Stimulated activated CD4-positive, alpha-beta T cell treated with anti-CD3 and anti-CD28 coated beads, Interleukin-1b, Interleukin-23, amount 100 ng/mL, for 24 hours (primary cell): Measurements from ENCODE around the gene EPB41L4A.
"Not testable (repeated sequence)": the region's sequence is repeated elsewhere in the genome, so short reads cannot be mapped to it uniquely, and the experiment has no call there.

Experiments
- DNase-seq, 4 experiments: peaks; one replicate each; pipeline ENCODE4 v3.0.0-alpha.2; 2020; ENCODE audit warnings: low read depth in 4 of 4, low spot score in 1 of 4

Gene EPB41L4A

GRCh38 chr5:112401924-112402323, 17.2 kb downstream of the EPB41L4A start:
- DNase-seq = no peak

DNA sequence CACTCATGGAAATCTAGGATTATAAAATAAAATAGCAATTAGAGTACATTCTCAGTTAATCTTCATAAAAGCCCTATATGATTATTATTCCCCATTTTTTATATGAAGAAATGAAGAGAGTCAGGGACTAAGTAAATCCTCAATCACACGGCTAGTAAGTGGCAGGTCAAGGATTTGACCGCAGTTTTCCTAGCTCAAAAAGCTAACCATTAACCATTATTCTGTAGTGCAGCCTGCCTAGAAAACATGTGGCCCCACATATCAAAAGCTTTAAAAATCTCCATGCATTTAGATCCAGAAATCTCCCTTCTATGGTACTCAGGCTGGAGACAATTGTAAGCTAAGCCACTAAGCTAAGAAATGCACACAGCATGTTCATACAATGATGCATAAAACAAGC, 21.4 kb downstream of the EPB41L4A start:
- no peak for DNase-seq

DNA sequence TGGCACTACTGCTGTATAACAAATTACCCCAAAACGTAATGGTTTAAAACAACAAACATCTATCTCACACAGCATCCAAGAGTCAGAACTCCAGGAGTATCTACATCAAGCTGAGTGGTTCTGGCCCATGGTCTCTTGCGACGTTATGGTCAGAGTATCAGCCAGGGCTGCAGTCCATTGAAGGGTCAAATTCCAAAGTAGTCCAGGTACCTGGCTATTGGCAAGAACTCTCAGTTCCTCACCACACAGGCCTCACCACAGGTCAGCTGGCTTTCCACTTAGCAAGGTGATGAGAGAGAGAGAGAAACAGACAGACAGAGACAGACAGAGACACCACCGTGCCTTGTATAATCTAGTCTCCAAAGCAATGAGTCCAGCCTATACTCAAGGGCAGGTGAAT, 22.6 kb downstream of the EPB41L4A start:
- DNase-seq = no peak

GRCh38 chr5:112395299-112395698, 23.8 kb downstream of the EPB41L4A start:
- not testable (repeated sequence) for DNase-seq

DNA sequence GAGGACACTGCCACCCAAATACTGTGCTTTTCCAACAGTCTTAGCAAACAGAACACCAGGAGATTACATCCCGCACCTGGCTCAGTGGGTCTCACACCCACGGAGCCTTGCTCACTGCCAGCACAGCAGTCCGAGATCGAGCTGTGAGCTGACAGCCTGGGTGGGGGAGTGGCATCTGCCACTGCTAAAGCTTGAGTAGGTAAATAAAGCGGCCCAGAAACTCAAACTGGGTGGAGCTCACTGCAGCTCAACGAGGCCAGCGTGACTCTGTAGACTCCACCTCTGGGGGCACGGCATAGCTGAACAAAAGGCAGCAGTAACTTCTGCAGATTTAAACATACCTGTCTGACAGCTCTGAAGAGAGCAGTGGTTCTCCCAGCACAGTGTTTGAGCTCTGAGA, 28.8 kb downstream of the EPB41L4A start:
- DNase-seq = no peak

GRCh38 chr5:112388739-112389138, 30.3 kb downstream of the EPB41L4A start:
- no peak for DNase-seq

- no peak for DNase-seq
These were observed 31.0 kb downstream of the EPB41L4A start for GRCh38 chr5:112388074-112388473.

DNA sequence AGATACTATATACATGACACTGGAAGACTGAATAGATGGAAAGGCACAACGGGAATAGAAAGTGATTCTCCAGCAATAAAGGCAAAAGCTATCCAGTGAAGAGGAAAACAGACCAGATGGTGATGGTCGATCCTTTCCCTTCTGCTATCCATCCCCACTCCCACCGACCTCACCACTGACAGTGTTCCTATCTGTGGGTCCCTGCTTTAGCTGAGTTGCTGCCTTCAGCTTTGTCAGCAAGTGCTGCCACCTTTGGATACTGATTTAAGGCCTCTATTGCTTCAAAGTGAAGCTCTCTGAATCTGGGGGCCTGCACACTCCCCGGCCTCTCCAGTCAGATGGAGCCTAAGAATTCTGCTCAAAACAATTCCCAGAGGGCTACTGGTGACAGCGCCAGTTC, 32.3 kb downstream of the EPB41L4A start:
- no peak for DNase-seq

DNA sequence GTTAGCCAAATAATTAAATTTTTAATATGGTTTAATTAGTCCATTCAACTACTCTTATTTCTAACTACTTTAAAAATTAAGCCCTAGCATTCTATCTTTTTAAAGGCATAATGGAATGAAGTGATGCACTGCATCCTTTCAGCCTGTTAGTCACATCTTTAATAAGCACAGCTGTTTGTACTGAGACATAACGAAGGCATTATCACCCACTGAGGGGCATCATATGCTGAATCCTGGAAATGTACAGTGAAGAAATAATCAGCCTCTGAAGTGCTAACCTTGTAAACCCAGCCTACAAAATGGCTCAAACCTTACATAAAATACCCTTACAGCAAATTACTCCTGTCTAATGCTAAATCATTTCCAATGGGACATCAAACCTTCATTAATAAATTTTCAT, 33.1 kb downstream of the EPB41L4A start:
- no peak for DNase-seq

DNA sequence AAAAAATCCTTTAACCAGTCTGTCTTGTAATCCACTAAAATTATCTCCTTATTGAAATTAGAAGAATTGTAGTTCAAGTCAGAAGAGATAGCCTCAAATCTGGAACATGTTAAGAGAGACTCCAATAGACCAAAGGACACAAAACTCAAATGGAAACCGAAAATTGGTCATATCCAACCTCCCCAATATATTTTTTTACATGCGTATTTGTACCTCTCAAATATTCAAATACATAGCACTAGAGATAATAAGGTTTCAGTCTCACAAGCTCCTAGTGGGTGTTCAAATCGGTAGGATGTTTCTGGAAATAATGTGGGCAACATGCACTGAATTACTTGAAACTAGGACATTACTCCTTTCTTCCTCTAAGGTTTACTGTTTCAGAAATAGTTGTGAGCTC, 33.5 kb downstream of the EPB41L4A start:
- no peak for DNase-seq

DNA sequence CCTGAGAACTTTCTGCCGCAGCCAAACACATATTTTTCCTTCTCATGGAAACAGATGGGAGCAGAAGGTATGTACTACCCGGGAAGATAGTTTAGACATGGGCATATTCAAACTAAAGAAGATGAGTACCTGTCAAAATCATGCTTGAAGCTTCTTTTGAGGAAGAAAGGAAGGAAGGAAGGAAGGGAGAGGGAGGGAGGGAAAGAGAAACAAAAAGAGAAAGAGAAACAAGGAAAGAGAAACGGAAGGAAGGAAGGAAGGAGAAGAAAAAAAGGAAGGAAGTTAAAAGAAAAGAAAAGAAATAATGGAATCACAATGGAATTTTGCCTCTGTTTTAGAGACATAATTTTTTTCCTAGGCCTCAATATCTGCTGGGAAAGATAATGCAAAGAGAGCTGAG, 34.6 kb downstream of the EPB41L4A start:
- DNase-seq = no peak

DNA sequence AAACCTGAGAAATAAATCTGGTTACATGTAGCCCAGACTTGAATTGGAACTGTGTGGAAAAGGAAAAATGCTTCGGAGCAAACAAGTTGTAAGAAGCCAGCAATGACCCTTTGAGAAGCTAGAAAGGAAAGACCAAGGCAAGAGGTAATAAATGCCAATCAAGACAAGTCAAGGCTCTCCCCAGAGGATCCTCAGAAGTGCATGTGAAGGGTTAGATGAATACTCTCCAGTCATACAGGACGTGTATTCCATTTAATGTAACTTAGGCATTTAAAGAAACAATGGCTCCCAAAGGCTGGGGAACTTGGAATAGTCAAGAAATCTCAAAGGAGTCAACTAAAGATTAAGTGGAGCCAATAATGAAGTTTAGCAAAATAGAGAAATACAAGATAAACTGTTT, 36.2 kb downstream of the EPB41L4A start:
- no peak for DNase-seq

DNA sequence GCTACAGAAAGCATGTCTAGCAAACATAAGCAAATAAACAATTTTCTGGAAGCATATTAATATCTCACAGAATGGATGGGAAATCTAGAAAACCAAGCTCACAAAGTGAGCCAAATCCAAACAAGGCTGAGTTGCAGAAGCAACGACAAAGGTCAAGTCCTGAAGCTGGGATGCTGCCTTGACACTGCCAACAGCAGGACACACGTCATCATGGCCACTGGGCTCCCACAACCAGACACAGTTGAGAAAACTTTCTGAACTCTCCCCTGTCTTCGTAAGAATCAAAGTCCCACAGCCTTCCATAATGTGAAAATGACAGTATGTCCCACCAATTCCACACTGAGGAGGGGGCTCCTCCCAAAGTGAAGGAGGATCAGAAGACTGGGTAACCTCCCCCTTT, 37.6 kb downstream of the EPB41L4A start:
- DNase-seq = no peak

DNA sequence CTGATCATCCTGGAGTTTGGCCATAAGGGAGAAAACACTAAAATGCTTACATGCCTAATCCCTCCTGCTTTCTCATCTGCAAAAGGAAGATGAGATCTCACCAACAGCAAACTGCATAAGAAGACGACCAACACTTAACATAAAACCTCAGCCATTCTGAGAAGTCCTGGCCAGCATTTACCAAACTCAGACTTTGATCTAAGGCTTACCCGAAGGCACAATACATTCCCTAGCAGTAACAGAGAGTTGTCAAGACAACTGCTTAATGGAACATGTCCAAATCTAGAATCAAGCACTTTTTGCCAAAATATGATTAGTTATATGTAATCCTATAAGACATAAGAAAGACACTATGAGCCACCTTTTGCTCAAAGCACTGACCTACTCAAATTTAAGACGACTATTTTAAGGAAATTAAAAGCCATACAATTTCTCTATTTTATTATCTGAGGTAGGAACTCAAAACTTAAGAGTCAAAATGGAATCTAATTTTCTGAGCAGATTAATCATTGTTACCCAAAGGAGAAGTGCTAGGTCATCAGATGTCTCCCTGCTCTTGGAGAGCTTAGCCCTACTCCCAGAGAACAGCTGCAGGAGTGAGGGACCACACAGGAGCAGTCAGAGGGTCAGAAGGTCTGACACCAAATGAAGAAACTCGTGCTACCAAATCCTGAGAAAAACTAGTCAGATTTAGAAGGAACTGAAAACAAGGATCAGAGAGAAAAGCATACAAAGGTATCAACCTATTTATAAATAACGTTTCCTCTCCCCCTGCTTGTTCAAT, 39.3 kb downstream of the EPB41L4A start:
- DNase-seq = no peak

DNA sequence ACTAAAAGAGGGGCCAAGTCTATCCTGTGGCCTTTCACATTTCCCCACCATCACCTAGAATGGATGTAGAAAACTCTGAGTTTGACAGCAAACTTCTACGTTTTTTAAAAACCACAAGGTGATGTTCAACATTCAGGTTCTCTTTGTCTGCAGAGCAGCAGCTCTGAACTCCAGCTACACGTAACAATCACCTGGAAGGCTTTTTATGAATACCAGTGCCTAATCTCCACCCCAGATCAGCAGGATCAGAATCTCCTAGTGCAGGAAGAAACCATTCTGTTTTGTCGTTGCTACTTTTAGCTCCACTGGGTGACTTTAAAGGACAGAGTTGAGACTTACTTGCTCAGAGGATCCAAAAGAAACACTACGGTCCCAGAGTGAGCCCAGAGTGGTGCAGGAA, 44.3 kb downstream of the EPB41L4A start:
- no peak for DNase-seq

GRCh38 chr5:112374356-112374755, 44.7 kb downstream of the EPB41L4A start:
- DNase-seq = no peak

DNA sequence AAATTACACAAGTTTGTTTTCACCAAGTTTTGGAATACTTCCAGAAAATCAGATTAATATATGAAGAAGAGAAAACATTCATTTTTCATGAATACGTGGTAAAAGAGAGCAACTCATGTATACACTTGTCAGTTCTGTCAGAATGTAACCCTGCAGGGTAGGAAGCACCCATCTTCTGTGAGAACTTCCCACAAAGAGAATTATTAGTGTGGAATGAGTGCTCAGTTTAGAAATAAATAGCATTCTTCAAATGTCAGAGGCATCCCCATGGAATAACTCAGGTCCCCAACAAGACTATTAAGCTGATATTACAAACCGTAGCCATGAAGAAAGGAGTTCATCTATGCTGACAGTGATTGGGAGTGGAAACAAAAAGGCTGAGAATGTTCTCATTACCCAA, 45.2 kb downstream of the EPB41L4A start:
- DNase-seq = no peak

DNA sequence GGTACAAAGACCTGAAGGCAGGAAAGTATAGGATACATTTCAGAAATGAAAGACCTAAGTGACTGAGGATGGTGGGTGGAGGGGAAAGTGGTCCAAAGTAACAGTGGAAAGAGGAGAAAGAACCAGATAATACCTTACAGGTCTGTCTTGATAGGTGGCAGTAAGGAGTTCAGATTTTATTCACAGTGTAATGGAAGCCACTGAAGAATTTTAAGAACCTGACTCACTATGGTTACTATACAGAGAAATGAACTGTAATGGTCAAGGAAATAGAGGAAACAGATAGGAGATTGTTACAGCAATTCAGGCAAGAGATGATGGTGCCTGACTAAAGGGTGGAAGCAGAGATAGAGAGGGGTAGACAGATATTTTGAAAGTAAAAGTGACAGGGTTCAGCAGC, 46.5 kb downstream of the EPB41L4A start:
- DNase-seq = no peak

DNA sequence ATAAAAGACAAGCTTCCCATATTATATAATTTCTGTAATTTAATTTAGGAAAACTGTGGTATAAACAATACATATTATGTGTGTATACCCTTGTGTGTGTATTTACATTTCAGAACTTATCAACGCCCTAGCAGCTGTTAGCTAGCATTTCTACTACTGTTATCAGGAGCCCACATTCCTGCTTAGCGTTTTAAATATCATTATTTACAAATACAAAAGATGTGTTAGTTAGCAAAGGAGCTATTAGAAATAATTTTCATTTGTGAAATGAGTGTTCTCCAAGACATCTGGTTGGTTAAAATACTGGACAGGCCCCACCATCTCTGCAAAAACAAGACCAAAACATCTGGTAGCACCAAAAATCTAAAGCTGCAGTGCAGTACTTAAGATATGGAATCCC, 48.0 kb downstream of the EPB41L4A start:
- no peak for DNase-seq

DNA sequence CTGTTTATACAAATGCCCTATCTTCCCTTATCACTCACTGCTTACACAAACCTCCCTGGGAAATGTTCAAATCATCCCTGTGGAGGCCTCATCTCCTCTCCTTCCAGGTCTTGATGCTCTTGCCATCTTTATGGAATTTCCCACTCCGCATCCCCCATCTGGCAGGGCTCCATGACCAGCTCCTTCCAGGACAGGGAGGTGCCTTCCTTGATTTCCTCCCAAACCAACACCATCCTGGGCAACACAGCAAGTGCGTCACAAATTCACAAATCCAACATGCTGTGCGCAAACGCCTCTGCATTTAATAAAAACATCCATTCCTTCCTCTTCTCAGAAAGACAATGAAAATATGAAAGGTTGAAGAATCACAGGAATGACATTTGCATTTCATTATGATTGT, 51.7 kb downstream of the EPB41L4A start:
- no peak for DNase-seq

GRCh38 chr5:112366987-112367386, 52.1 kb downstream of the EPB41L4A start:
- DNase-seq = no peak

DNA sequence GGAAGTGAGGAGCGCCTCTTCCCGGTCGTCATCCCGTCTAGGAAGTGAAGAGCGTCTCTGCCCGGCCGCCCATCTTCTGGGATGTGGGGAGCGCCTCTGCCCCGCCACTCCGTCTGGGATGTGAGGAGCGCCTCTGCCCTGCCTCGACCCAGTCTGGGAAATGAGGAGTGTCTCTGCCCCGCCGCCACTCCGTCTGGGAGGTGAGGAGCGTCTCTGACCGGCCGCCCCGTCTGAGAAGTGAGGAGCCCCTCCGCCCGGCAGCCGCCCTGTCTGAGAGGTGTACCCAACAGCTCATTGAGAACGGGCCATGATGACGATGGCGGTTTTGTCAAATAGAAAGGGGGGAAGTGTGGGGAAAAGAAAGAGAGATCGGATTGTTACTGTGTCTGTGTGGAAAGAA, 58.3 kb downstream of the EPB41L4A start:
- DNase-seq = not testable (repeated sequence)

- DNase-seq = no peak
These were observed 62.7 kb downstream of the EPB41L4A start for GRCh38 chr5:112356178-112356956.
